K562 (cell line): Measurements from ENCODE around the gene TRPM2. TPM values are rescaled to one million over a fixed set of nuclear protein-coding genes. Genes with fewer than 3 reads are reported as not detected.

ENCODE experiments used
- ATF7 ChIP-seq: fragments of 450-650 bp; IDR thresholded peaks from 2 replicates; pipeline ENCODE4 v1.7.1; 2014; ENCODE audit warnings: mild to moderate bottlenecking, moderate library complexity
- CSDE1 ChIP-seq, 2 experiments: fragments of 450-650 bp; IDR thresholded peaks; 2 replicates each; pipeline ENCODE4 v1.6.1; 2016; ENCODE audit warnings: mild to moderate bottlenecking in 1 of 2
- DPF2 ChIP-seq: fragments of 450-650 bp; IDR thresholded peaks from 2 replicates; pipeline ENCODE4 v1.6.1; 2016
- HNRNPK ChIP-seq: fragments of 200-400 bp; formaldehyde crosslinking; IDR thresholded peaks from one replicate; pipeline ENCODE4 v1.6.1; 2018; ENCODE audit warnings: mild to moderate bottlenecking, low read depth, low read length; ENCODE audit not compliant: poor library complexity, severe bottlenecking
- NR2C2 ChIP-seq, 2 experiments: fragments of 200-800 bp in 1 of 2; sonication (Bioruptor generic) in 1 of 2; sonication (generic) in 1 of 2; formaldehyde crosslinking in 1 of 2; IDR thresholded peaks; 2 replicates each; pipeline versions ENCODE4 v1.6.1 to v1.8.0; 2016 to 2022; ENCODE audit warnings: mild to moderate bottlenecking in 1 of 2, missing compliant biosample characterization in 1 of 2, missing genetic modification characterization in 1 of 2, missing genetic modification reagents in 1 of 2
- RNF2 ChIP-seq: sonication (generic); IDR thresholded peaks from 2 replicates; pipeline ENCODE4 v1.6.1; 2016
- U2AF2 ChIP-seq: fragments of 200-400 bp; formaldehyde crosslinking; optimal IDR thresholded peaks from 2 replicates; pipeline ENCODE3; 2017; ENCODE audit warnings: low read depth, mild to moderate bottlenecking, low read length
- XRCC5 ChIP-seq: fragments of 200-400 bp; formaldehyde crosslinking; IDR thresholded peaks from 2 replicates; pipeline ENCODE4 v1.6.1; 2017; ENCODE audit warnings: low read depth, mild to moderate bottlenecking, low read length
- ZNF3 ChIP-seq: fragments of 250-450 bp; sonication (Bioruptor Pico); IDR thresholded peaks from 2 replicates; pipeline ENCODE4 v1.5.0; 2021; ENCODE audit warnings: mild to moderate bottlenecking, moderate library complexity
- ZNF584 ChIP-seq: fragments of 200-800 bp; sonication (Bioruptor generic); IDR thresholded peaks from 2 replicates; pipeline ENCODE4 v1.6.1; 2016; ENCODE audit warnings: low read depth, mild to moderate bottlenecking, missing genetic modification characterization, missing compliant biosample characterization
- polyA plus RNA-seq, 8 experiments: library from polyadenylated mRNA; depleted of rRNA in 4 of 8; stranded (reverse) in 5 of 8; unstranded in 3 of 8; fragments of >200 nt; fragmentation: Nextera tagmentation in 2 of 8; fragmentation: Illumina TruSeq in 1 of 8; extraction: Ambion mirVana in 2 of 8; extraction: Trizol in 1 of 8; gene quantifications; 2 replicates each; pipeline versions ENCODE4 v1.2.1 to v1.2.3, GENCODE V29; 2011 to 2014; ENCODE audit warnings: inconsistent platforms in 1 of 8, missing spikeins in 1 of 8
- total RNA-seq, 7 experiments: library from RNA; depleted of rRNA in 6 of 7; stranded (reverse); fragments of >200 nt in 6 of 7; fragmentation: Illumina TruSeq in 2 of 7; extraction: Trizol in 2 of 7; gene quantifications; 2 replicates each; pipeline versions ENCODE4 v1.2.1 to v1.2.3, GENCODE V29; 2011 to 2021; ENCODE audit warnings: low replicate concordance in 1 of 7
- TF ChIP-seq, protein P1 (sequence below): sonication (generic); formaldehyde crosslinking; IDR thresholded peaks from 2 replicates; pipeline ENCODE4 v1.8.0; 2023; ENCODE audit warnings: mild to moderate bottlenecking, missing genetic modification reagents
- TF ChIP-seq, protein P2 (sequence below): fragments of 450-650 bp; IDR thresholded peaks from 2 replicates; pipeline ENCODE4 v1.6.1; 2018; ENCODE audit not compliant: partially characterized antibody
- TF ChIP-seq, protein P3 (sequence below): IDR thresholded peaks from 2 replicates; pipeline ENCODE4 v1.6.1; 2011; ENCODE audit warnings: borderline replicate concordance, low read depth, mild to moderate bottlenecking, moderate library complexity, low read length; ENCODE audit not compliant: insufficient read depth, poor library complexity, severe bottlenecking
- TF ChIP-seq, protein P4 (sequence below), 2 experiments: IDR thresholded peaks; 2 replicates each; pipeline ENCODE4 v1.6.1; 2011; ENCODE audit warnings: borderline replicate concordance in 1 of 2, control low read depth in 1 of 2, low read depth in 1 of 2, low read length in 1 of 2, mild to moderate bottlenecking in 1 of 2, mixed read lengths in 1 of 2, moderate library complexity in 1 of 2; ENCODE audit not compliant: insufficient read depth in 1 of 2, insufficient read length in 1 of 2, poor library complexity in 1 of 2, severe bottlenecking in 1 of 2; ENCODE audit errors: extremely low read depth in 1 of 2

TRPM2 gene
- total and polyA plus RNA-seq, 9 of the 15 experiments (the other 6 are each of a cell fraction or from before 2014, with no cell fraction given): 0.33 to 2.1 (median 0.98) TPM; not detected in 2

DNA sequence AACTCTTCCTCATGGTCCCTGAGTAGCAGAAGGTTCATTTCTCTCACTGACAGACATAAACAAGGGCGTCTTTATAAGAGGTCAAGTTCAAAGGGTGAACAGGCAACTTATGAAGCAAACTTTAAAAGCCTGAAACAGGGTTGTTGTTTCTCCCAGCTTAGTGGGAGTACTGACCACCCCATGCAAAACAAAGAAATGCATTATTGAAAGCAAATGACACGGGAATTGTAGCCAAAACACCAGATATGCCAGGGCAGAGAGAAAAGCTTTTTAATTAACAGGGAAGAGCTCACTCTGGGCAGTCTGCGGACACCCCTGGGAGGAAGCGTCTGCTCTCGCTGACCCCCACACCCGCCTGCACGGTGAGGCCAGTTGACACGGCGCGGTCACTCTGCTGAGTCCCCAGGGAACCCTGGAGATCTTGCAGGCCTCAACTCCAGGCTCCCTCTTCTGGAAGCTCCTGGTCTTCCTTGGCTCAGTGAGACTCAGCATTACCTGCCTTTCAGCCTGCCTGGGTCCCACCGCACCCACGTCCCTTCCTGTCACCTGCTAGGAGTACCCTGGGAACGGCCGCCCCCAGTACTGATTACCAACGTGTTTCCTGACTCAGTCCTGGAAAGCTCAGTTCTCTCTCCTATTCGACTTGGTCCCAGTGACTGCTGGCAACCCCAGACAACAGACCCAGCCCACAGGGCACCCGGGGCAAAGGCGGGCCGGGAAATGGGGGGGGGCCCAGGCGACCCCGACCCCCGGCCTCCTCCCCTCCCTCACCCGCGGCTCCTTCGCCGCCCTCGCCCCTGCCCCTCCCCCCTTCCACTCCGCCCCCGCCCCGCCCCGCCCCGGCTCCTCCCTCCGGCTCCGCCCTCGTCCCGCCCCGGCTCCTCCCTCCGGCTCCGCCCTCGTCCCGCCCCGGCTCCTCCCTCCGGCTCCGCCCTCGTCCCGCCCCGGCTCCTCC lies 15.2 kb upstream of the TRPM2 start (continued):
- TF ChIP-seq, protein P1, sequence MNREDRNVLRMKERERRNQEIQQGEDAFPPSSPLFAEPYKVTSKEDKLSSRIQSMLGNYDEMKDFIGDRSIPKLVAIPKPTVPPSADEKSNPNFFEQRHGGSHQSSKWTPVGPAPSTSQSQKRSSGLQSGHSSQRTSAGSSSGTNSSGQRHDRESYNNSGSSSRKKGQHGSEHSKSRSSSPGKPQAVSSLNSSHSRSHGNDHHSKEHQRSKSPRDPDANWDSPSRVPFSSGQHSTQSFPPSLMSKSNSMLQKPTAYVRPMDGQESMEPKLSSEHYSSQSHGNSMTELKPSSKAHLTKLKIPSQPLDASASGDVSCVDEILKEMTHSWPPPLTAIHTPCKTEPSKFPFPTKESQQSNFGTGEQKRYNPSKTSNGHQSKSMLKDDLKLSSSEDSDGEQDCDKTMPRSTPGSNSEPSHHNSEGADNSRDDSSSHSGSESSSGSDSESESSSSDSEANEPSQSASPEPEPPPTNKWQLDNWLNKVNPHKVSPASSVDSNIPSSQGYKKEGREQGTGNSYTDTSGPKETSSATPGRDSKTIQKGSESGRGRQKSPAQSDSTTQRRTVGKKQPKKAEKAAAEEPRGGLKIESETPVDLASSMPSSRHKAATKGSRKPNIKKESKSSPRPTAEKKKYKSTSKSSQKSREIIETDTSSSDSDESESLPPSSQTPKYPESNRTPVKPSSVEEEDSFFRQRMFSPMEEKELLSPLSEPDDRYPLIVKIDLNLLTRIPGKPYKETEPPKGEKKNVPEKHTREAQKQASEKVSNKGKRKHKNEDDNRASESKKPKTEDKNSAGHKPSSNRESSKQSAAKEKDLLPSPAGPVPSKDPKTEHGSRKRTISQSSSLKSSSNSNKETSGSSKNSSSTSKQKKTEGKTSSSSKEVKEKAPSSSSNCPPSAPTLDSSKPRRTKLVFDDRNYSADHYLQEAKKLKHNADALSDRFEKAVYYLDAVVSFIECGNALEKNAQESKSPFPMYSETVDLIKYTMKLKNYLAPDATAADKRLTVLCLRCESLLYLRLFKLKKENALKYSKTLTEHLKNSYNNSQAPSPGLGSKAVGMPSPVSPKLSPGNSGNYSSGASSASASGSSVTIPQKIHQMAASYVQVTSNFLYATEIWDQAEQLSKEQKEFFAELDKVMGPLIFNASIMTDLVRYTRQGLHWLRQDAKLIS (CRISPR knock-in tag): 0 out of 2 replicates have a peak, but pooled peaks have one; percentile 0
- TF ChIP-seq DPF2 (peak; percentile 43; the same call in 1 of the 2 replicates), ZNF3 (CRISPR knock-in tag) (no peak), RNF2 (no peak), NR2C2 (CRISPR knock-in tag; IDR thresholded peaks at IDR 0.05) (no peak), NR2C2 (tag; IDR thresholded peaks at IDR 0.05) (no peak), CSDE1 (IDR thresholded peaks at IDR 0.05) (no peak), U2AF2 (no peak), ZNF584 (CRISPR knock-in tag) (no peak), ATF7 (peak; percentile 29; the same call in 1 of the 2 replicates), HNRNPK (no peak), XRCC5 (peak; percentile 59; the same call in 1 of the 2 replicates)
- TF ChIP-seq, protein P2, sequence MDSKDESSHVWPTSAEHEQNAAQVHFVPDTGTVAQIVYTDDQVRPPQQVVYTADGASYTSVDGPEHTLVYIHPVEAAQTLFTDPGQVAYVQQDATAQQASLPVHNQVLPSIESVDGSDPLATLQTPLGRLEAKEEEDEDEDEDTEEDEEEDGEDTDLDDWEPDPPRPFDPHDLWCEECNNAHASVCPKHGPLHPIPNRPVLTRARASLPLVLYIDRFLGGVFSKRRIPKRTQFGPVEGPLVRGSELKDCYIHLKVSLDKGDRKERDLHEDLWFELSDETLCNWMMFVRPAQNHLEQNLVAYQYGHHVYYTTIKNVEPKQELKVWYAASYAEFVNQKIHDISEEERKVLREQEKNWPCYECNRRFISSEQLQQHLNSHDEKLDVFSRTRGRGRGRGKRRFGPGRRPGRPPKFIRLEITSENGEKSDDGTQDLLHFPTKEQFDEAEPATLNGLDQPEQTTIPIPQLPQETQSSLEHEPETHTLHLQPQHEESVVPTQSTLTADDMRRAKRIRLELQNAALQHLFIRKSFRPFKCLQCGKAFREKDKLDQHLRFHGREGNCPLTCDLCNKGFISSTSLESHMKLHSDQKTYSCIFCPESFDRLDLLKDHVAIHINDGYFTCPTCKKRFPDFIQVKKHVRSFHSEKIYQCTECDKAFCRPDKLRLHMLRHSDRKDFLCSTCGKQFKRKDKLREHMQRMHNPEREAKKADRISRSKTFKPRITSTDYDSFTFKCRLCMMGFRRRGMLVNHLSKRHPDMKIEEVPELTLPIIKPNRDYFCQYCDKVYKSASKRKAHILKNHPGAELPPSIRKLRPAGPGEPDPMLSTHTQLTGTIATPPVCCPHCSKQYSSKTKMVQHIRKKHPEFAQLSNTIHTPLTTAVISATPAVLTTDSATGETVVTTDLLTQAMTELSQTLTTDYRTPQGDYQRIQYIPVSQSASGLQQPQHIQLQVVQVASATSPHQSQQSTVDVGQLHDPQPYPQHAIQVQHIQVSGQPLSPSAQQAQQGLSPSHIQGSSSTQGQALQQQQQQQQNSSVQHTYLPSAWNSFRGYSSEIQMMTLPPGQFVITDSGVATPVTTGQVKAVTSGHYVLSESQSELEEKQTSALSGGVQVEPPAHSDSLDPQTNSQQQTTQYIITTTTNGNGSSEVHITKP: no peak
- TF ChIP-seq, protein P3, sequence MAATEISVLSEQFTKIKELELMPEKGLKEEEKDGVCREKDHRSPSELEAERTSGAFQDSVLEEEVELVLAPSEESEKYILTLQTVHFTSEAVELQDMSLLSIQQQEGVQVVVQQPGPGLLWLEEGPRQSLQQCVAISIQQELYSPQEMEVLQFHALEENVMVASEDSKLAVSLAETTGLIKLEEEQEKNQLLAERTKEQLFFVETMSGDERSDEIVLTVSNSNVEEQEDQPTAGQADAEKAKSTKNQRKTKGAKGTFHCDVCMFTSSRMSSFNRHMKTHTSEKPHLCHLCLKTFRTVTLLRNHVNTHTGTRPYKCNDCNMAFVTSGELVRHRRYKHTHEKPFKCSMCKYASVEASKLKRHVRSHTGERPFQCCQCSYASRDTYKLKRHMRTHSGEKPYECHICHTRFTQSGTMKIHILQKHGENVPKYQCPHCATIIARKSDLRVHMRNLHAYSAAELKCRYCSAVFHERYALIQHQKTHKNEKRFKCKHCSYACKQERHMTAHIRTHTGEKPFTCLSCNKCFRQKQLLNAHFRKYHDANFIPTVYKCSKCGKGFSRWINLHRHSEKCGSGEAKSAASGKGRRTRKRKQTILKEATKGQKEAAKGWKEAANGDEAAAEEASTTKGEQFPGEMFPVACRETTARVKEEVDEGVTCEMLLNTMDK: peak; percentile 36
- TF ChIP-seq, protein P4, sequence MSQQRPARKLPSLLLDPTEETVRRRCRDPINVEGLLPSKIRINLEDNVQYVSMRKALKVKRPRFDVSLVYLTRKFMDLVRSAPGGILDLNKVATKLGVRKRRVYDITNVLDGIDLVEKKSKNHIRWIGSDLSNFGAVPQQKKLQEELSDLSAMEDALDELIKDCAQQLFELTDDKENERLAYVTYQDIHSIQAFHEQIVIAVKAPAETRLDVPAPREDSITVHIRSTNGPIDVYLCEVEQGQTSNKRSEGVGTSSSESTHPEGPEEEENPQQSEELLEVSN (IDR thresholded peaks at IDR 0.05; ENCODE audit: borderline replicate concordance in 1 of 2, extremely low read depth in 1 of 2, insufficient read depth in 1 of 2, insufficient read length in 1 of 2, low read depth in 1 of 2, low read length in 1 of 2, poor library complexity in 1 of 2, severe bottlenecking in 1 of 2): peak in 1 of 2 experiments; percentile 33
